ENCODE data around the gene SCAF8. TPM values are rescaled to one million over a fixed set of nuclear protein-coding genes. Genes with fewer than 3 reads are reported as not detected.

Gene SCAF8
- total and polyA plus RNA-seq, 7 donors, result 9.0 to 46.3 (median 37.1) TPM

DNA sequence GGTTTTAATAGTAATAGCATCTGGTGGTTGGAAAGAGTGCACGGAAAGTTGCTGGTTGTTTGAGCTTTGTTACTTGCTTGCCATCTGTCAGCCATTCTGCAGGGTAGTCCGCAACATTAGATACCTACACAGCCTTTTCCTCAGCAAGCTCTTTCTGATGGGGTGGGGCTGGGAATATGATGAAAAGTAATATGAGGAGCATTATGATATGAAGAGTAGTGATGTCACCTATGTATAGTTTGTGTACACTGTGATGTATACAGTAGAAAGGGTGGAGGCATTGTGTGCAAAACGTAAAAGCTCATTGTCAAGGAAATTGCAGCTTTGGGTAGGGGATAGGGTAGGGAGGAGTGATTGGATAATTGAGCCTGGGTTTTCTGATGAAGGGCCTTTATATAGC lies 16.1 kb downstream of the SCAF8 start:
- no peaks in the 10 kb centered on the region for H3K27me3 ChIP-seq
- intact Hi-C loops (cut with DNase I), result loop anchor here (5.0 kb wide), 1 partner anchor 33 kb away; no protein-coding TSS in a partner anchor
- no peaks in the 10 kb centered on the region for H3K36me3 ChIP-seq
- H3K27ac ChIP-seq, result no peak overlapping the region
- no peak for TF ChIP-seq POLR2AphosphoS5 (IDR thresholded peaks at IDR 0.05)
- no peak for TF ChIP-seq EP300 (IDR thresholded peaks at IDR 0.05)
- TF ChIP-seq, protein P1, sequence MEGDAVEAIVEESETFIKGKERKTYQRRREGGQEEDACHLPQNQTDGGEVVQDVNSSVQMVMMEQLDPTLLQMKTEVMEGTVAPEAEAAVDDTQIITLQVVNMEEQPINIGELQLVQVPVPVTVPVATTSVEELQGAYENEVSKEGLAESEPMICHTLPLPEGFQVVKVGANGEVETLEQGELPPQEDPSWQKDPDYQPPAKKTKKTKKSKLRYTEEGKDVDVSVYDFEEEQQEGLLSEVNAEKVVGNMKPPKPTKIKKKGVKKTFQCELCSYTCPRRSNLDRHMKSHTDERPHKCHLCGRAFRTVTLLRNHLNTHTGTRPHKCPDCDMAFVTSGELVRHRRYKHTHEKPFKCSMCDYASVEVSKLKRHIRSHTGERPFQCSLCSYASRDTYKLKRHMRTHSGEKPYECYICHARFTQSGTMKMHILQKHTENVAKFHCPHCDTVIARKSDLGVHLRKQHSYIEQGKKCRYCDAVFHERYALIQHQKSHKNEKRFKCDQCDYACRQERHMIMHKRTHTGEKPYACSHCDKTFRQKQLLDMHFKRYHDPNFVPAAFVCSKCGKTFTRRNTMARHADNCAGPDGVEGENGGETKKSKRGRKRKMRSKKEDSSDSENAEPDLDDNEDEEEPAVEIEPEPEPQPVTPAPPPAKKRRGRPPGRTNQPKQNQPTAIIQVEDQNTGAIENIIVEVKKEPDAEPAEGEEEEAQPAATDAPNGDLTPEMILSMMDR (IDR thresholded peaks at IDR 0.05), result no peak
- TF ChIP-seq POLR2A (IDR thresholded peaks at IDR 0.05), result no peak
- H3K4me1 ChIP-seq, result peaks cover 0 to 50% (median 40%) of the 10 kb centered on the region in 4 donors
- no peaks in the 10 kb centered on the region for H3K9me3 ChIP-seq
- 72 to 85% methylated on average over 3 of the region's 3 CpGs for WGBS, 2 donors
- no peak for DNase-seq
- no peak overlapping the region for H3K4me3 ChIP-seq

- H3K9me3 ChIP-seq, result no peaks in the 10 kb centered on the region
- H3K4me3 ChIP-seq, result no peak overlapping the region
- H3K27ac ChIP-seq, result no peak overlapping the region
- H3K27me3 ChIP-seq, result no peaks in the 10 kb centered on the region
- H3K36me3 ChIP-seq, result no peaks in the 10 kb centered on the region
- no peak for DNase-seq
- intact Hi-C loops (cut with DNase I), result no loop called here
- peaks cover 0 to 50% (median 43%) of the 10 kb centered on the region in 4 donors for H3K4me1 ChIP-seq
- TF ChIP-seq POLR2A (IDR thresholded peaks at IDR 0.05) (no peak), EP300 (IDR thresholded peaks at IDR 0.05) (no peak)
- 91 to 93% methylated on average over 13 of the region's 13 CpGs for WGBS, 2 donors
These were observed 18.0 kb downstream of the SCAF8 start for GRCh38 chr6:154751011-154751800.

DNA sequence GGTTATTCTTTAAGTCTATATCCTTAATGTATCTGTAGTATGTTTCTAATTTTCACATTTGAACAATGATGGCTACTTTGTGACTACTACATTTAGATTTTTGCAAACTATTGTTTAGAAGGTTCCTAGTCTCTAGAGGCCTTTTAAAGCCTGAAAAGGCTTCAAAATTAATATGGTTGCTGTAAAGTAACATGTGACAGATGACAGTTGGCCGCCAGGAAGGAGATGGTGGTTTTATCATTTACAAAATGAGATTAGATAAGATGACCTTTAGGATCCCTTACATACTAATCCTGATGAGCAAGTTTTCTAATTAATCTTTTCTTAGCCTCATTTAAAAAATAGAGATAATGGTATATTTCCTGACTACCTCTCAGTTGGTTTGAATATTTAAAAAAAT lies 18.8 kb downstream of the SCAF8 start:
- H3K4me1 ChIP-seq, result peaks cover 0 to 50% (median 42%) of the 10 kb centered on the region in 4 donors
- no peaks in the 10 kb centered on the region for H3K36me3 ChIP-seq
- H3K27me3 ChIP-seq, result no peaks in the 10 kb centered on the region
- H3K27ac ChIP-seq, result no peak overlapping the region
- WGBS, 2 donors, result 59 to 84% methylated on average over 1 of the region's 1 CpG
- TF ChIP-seq EP300 (IDR thresholded peaks at IDR 0.05) (no peak), POLR2A (IDR thresholded peaks at IDR 0.05) (no peak), POLR2AphosphoS5 (IDR thresholded peaks at IDR 0.05) (no peak)
- no peak for DNase-seq
- H3K9me3 ChIP-seq, result no peaks in the 10 kb centered on the region
- no peak overlapping the region for H3K4me3 ChIP-seq
- intact Hi-C loops (cut with DNase I), result no loop called here

GRCh38 chr6:154754152-154754551 lies 20.9 kb downstream of the SCAF8 start:
- TF ChIP-seq EP300 (IDR thresholded peaks at IDR 0.05), result no peak
- TF ChIP-seq POLR2AphosphoS5 (IDR thresholded peaks at IDR 0.05), result no peak
- TF ChIP-seq, protein P1 (IDR thresholded peaks at IDR 0.05), result no peak
- TF ChIP-seq POLR2A (IDR thresholded peaks at IDR 0.05), result no peak
- no peaks in the 10 kb centered on the region for H3K27me3 ChIP-seq
- intact Hi-C loops (cut with DNase I), result no loop called here
- DNase-seq, result no peak
- no peak overlapping the region for H3K27ac ChIP-seq
- H3K4me1 ChIP-seq, result peaks cover 0 to 59% (median 46%) of the 10 kb centered on the region in 4 donors
- 12 to 34% methylated on average over 4 of the region's 4 CpGs for WGBS, 2 donors
- H3K4me3 ChIP-seq, result no peak overlapping the region
- no peaks in the 10 kb centered on the region for H3K36me3 ChIP-seq
- no peaks in the 10 kb centered on the region for H3K9me3 ChIP-seq

GRCh38 chr6:154757352-154758050 lies 24.3 kb downstream of the SCAF8 start:
- Histone ChIP-seq H3K4me3 (no peak overlapping the region), H3K9me3 (no peaks in the 10 kb centered on the region), H3K4me1 (peaks cover 0 to 63% (median 43%) of the 10 kb centered on the region in 4 donors), H3K27ac (no peak overlapping the region), H3K36me3 (no peaks in the 10 kb centered on the region), H3K27me3 (no peaks in the 10 kb centered on the region)
- no peak for DNase-seq
- TF ChIP-seq, protein P1 (IDR thresholded peaks at IDR 0.05), result no peak
- no peak for TF ChIP-seq POLR2A (IDR thresholded peaks at IDR 0.05)
- no peak for TF ChIP-seq POLR2AphosphoS5 (IDR thresholded peaks at IDR 0.05)
- no peak for TF ChIP-seq EP300 (IDR thresholded peaks at IDR 0.05)
- 67 to 79% methylated on average over 3 of the region's 3 CpGs for WGBS, 2 donors
- intact Hi-C loops (cut with DNase I), result no loop called here

Measured in sigmoid colon (tissue), 7 donors.